Loucy (cell line): Measurements from ENCODE around the gene EXTL2.

Experiments used
- EZH2phosphoT487 ChIP-seq: fragments of 200-600 bp; IDR thresholded peaks from 2 replicates; pipeline ENCODE4 v1.6.1; 2018; ENCODE audit warnings: antibody characterized with exemption, mild to moderate bottlenecking, moderate library complexity, borderline replicate concordance
- TF ChIP-seq, protein P1 (sequence below): fragments of 200-600 bp; sonication (generic); conservative IDR thresholded peaks from 2 replicates; pipeline ENCODE4 v1.5.1; 2014; ENCODE audit warnings: mild to moderate bottlenecking, antibody characterized with exemption, low read length

DNA sequence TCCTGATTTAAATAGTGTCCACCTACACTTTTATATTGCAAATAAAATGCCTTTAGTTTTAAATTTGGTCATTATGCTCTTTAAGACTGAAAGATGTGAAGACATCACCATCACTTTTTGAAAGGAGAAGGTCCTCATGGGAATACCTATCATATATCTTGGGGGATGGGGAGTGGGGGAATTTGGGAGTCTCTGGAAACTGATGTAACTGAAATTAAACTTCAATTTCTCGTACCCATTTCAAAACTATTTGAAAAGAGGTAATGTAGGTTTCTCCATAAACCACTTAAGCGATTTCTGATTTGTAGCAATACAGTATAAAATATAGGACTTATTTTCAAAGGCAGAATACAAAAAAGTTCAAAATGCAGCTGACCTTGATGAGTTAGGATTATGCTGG lies 924 bp downstream of the EXTL2 start:
- TF ChIP-seq, protein P1, sequence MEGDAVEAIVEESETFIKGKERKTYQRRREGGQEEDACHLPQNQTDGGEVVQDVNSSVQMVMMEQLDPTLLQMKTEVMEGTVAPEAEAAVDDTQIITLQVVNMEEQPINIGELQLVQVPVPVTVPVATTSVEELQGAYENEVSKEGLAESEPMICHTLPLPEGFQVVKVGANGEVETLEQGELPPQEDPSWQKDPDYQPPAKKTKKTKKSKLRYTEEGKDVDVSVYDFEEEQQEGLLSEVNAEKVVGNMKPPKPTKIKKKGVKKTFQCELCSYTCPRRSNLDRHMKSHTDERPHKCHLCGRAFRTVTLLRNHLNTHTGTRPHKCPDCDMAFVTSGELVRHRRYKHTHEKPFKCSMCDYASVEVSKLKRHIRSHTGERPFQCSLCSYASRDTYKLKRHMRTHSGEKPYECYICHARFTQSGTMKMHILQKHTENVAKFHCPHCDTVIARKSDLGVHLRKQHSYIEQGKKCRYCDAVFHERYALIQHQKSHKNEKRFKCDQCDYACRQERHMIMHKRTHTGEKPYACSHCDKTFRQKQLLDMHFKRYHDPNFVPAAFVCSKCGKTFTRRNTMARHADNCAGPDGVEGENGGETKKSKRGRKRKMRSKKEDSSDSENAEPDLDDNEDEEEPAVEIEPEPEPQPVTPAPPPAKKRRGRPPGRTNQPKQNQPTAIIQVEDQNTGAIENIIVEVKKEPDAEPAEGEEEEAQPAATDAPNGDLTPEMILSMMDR = no peak
- TF ChIP-seq EZH2phosphoT487 = no peak
